GM12873 (cell line): ENCODE results near the gene DLL1.

Experiments
- TF ChIP-seq, protein P1 (sequence below): IDR thresholded peaks from 2 replicates; pipeline ENCODE4 v1.5.1; 2012; ENCODE audit warnings: low read depth, mild to moderate bottlenecking, moderate library complexity, low read length, control low read depth; ENCODE audit not compliant: insufficient read depth; ENCODE audit errors: missing control alignments

The DLL1 gene

DNA sequence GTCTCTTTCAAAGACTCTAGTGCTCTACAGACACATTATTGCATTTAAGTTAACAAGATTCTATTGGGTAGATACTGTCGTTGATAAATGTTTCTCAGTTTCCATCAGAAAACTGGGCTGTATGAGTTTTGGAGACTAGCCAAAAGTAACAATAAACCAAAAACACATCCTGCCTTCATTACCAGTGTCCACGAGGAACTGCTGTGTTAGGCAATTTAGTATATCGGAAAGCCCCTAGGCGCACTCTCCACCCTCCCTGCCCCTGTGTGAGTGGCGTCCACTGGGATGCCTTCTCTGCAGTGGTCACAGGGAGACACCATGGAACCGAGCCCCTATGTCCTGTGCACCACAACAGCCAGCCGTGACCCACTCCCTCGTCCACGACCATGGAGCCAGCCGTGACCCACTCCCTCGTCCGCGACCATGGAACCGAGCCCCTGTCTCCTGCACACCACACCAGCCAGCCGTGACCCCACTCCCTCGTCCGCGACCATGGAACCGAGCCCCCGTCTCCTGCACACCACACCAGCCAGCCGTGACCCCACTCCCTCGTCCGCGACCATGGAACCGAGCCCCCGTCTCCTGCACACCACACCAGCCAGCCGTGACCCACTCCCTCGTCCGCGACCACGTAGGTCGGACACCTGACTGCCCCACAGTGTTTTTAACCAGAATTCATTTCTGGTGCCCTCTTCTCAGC, 35.3 kb downstream of the DLL1 start:
- TF ChIP-seq, protein P1, sequence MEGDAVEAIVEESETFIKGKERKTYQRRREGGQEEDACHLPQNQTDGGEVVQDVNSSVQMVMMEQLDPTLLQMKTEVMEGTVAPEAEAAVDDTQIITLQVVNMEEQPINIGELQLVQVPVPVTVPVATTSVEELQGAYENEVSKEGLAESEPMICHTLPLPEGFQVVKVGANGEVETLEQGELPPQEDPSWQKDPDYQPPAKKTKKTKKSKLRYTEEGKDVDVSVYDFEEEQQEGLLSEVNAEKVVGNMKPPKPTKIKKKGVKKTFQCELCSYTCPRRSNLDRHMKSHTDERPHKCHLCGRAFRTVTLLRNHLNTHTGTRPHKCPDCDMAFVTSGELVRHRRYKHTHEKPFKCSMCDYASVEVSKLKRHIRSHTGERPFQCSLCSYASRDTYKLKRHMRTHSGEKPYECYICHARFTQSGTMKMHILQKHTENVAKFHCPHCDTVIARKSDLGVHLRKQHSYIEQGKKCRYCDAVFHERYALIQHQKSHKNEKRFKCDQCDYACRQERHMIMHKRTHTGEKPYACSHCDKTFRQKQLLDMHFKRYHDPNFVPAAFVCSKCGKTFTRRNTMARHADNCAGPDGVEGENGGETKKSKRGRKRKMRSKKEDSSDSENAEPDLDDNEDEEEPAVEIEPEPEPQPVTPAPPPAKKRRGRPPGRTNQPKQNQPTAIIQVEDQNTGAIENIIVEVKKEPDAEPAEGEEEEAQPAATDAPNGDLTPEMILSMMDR: no peak

DNA sequence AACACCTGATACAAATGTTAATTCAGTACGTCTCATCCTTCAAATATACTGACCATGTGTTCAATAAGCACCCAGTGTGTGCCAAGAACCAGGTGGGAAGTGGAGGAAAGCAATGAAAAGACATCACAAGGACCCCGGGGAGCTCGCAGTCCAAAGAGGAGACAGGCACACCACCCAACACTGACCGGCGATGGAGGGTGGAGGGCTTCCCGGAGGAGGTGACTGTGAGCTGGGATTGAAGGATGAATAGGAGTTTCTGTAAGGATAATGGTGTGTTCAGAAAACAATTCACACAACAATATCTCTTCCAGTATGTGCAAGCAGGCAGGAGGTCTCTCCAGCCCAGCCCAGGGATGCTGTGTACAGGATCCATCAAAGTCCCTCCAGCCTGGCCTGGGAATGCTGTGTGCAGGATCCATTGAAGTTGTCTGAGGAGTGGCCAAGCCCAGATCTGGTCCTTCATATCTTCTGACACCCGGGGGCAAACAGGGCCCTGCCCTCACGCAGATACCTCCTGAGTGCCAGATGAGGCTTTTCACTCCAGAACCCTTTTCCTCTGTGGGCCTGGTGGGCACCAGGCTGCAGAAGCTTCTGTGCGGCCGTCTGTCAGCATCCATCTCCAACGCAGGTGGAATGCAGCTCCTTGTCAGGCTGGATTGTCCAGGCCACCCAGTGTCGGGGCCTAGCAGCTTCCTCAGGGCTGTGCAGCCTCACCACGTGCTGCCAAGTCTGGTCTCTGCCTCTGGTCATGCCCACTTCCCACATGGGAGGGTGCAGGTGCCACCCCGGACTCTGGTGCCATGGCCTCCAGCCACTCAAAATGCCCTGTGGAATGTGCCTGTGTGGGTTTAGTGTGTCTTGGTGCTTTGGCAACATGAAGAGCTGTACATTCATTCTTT, 36.3 kb downstream of the DLL1 start:
- TF ChIP-seq, protein P1: no peak

DNA sequence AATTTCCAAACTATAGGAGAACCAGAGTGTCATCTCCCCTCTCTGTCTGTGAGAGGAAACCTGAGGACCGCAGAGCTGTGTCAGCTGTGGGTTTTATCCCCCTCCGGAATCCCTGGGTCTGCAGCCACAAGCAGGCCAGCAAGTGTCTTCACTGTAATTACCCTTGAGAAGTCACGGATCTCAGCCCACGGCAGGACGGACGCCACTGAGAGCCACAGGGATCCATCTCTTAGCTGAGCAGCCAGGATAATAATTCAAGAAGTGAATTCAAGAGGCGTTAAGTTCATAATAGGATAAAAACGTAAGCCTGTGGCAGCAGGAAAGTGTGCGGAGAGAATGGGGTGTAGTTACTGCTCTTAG, 37.0 kb downstream of the DLL1 start:
- TF ChIP-seq, protein P1: no peak

DNA sequence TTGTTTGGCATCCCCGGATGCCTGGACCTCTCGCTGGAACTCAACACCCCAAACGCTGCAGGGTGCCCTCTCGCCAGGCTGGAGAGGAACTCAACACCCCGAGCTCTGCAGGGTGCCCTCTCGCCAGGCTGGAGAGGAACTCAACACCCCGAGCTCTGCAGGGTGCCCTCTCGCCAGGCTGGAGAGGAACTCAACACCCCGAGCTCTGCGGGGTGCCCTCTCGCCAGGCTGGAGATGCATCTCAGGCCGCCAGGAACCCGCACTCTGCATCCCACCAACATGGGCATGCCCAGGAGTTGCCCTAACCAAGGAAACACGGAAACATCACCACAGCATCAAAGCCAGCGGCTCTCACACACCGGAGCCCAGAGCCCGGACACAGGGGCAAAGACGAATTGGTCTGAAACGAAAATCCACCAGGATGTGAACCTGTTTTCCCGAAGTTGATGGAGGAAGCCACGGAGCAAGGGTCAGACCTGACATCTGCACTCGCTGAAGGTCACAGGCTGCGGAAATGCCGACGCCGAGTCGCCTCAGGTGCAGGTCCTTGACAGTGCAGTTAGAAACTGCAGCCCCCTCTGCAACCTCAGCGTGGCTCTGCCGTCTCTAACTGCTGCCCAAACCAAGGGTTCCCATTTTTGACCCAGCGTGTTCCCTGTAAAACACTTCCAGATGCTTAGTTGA, 37.5 kb downstream of the DLL1 start:
- TF ChIP-seq, protein P1: no peak

DNA sequence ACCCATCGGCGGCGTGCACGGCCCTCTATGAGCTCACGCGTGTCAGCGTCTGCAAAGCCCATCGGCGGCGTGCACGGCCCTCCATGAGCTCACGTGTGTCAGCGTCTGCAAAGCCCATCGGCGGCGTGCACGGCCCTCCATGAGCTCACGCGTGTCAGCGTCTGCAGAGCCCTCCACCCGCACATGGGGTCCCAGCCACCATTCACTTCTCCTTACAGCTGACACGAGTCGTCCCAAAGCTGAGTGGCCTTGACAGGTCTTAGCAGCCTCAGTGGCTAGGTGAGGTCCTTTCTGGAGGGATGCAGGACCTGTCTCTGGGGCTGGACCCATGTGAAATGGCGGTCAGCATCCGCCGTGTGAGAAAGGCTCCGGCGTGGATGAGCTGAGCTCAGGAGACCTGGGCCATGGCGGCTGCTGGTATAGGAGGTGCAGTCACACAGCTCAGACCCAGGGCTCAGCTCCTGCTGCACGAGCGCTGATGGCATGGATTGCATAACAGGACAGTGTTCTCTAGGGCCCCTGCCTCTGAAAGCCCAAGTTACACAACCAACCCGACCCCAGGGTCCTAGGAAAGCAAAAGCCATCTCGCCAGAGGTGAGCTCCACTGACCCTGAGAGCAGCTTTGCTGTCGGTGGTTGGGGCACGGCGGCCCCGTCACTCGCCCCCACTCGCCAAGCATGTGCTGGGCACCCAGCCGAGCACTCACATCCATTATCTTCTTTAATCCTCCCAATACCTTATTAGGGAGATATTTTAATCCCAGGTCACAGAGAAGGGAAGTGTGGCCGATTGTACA, 38.9 kb downstream of the DLL1 start:
- TF ChIP-seq, protein P1: no peak

DNA sequence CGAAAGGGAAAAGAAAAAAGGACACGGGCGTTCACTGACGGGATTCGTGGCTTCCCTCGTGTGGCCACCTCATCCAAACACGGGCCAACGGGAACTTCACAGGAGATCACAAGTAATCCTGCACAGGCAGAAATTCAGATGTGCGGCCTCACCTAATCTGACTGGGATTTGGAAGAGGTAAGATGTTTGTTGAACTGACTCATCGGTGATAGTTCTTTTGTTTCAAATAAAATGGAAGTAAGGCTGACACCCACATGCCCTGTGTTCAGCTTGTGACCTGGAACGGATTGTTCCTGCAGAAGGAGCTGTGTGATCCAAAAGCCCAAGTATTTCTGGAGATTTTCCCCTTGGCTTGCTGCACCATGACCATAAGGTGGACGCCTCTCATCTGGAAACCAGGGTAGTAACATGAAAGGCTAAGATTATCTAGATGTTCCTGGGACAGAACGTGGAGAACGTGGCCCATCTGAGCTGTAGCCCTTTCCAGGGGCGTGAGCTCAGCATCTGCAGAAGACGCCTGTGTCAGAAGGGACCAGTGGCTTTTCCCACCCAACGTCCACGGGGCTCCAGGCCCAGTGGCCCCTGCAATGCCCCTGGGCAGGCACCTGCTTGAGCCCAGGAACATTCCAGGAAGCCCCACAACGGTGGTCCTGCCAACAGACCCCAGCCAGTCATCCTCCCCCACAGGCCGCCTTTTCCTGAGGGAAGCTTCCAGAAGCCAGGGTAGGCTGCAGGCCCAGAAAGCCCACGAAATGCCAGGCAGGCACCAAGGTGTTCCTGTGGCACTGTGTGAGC, 39.7 kb downstream of the DLL1 start:
- TF ChIP-seq, protein P1: no peak
